B cell (primary cell): ENCODE data around the gene PPP2R5B.

Source experiments
- EZH2 ChIP-seq: IDR thresholded peaks from 2 replicates; pipeline ENCODE4 v1.6.1; 2012; ENCODE audit warnings: borderline replicate concordance, low read depth, mild to moderate bottlenecking, moderate library complexity, low read length; ENCODE audit not compliant: insufficient read depth, poor library complexity, severe bottlenecking
- TF ChIP-seq, protein P1 (sequence below): fragments of 200-600 bp; IDR thresholded peaks from one replicate; pipeline ENCODE4 v1.8.0; 2022; ENCODE audit warnings: antibody characterized with exemption, mild to moderate bottlenecking

- TF ChIP-seq, protein P1, sequence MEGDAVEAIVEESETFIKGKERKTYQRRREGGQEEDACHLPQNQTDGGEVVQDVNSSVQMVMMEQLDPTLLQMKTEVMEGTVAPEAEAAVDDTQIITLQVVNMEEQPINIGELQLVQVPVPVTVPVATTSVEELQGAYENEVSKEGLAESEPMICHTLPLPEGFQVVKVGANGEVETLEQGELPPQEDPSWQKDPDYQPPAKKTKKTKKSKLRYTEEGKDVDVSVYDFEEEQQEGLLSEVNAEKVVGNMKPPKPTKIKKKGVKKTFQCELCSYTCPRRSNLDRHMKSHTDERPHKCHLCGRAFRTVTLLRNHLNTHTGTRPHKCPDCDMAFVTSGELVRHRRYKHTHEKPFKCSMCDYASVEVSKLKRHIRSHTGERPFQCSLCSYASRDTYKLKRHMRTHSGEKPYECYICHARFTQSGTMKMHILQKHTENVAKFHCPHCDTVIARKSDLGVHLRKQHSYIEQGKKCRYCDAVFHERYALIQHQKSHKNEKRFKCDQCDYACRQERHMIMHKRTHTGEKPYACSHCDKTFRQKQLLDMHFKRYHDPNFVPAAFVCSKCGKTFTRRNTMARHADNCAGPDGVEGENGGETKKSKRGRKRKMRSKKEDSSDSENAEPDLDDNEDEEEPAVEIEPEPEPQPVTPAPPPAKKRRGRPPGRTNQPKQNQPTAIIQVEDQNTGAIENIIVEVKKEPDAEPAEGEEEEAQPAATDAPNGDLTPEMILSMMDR = no peak
- no peak for TF ChIP-seq EZH2
These were observed 5.9 kb downstream of the PPP2R5B start for GRCh38 chr11:64930340-64930739.
